Endothelial cell of umbilical vein (primary cell): ENCODE measurements around the gene PARP9. TPM values are rescaled to one million over a fixed set of nuclear protein-coding genes. Genes with fewer than 3 reads are reported as not detected.

Experiments
- BruUV-seq: library from RNA; stranded (reverse); fragments of 400-500 nt; replicated peaks from 2 replicates; lab custom pipeline; 2021; lab: Mats Ljungman, UMichigan
- CTCF ChIA-PET: fragments of 300-600, 350-600 bp; sonication (Branson Sonifier 250); formaldehyde crosslinking; loops from one replicate; lab custom pipeline; 2021; ENCODE audit warnings: antibody characterized with exemption, inconsistent platforms; lab: Charles Lee
- POLR2A ChIA-PET: fragments of 300-600, 350-600 bp; sonication (Branson Sonifier 250); formaldehyde crosslinking; loops from one replicate; lab custom pipeline; 2021; ENCODE audit warnings: antibody characterized with exemption, inconsistent platforms; lab: Charles Lee
- DNase-seq: peaks from one replicate; pipeline ENCODE4 v3.0.0-alpha.2; 2011; ENCODE audit warnings: low read depth, low spot score
- FAIRE-seq: peaks from 2 replicates; lab custom pipeline; 2011; peaks lifted over from hg19 to GRCh38; lab: Jason Lieb, UNC
- H2AFZ ChIP-seq: 2 replicates; pipeline ENCODE4 v1.6.0; 2012; ENCODE audit warnings: low read depth, low read length, control low read depth, inconsistent platforms
- H3K27ac ChIP-seq: 2 replicates; pipeline ENCODE4 v1.5.1; 2011; ENCODE audit warnings: low read depth, mild to moderate bottlenecking, control low read depth, low read length, moderate library complexity; ENCODE audit not compliant: insufficient read depth
- H3K27me3 ChIP-seq, 2 experiments: 2 replicates each; pipeline versions ENCODE4 v1.6.0 to v1.6.1; 2011; ENCODE audit warnings: low read length in 2 of 2, mixed read lengths in 1 of 2; ENCODE audit not compliant: control insufficient read depth in 2 of 2, insufficient read depth in 2 of 2
- H3K36me3 ChIP-seq, 2 experiments: 2 replicates in 1 of 2; 3 replicates in 1 of 2; pipeline ENCODE4 v1.5.1; 2011; ENCODE audit warnings: low read length in 2 of 2, mild to moderate bottlenecking in 1 of 2, moderate library complexity in 1 of 2; ENCODE audit not compliant: control insufficient read depth in 2 of 2, insufficient read depth in 2 of 2; ENCODE audit errors: extremely low read depth in 1 of 2
- H3K4me1 ChIP-seq: 3 replicates; pipeline ENCODE4 v1.5.1; 2011; ENCODE audit warnings: mild to moderate bottlenecking, low read length; ENCODE audit not compliant: control insufficient read depth, insufficient read depth; ENCODE audit errors: extremely low read depth
- H3K4me2 ChIP-seq: 2 replicates; pipeline ENCODE4 v1.6.1; 2011; ENCODE audit warnings: low read length, control low read depth, mixed read lengths; ENCODE audit not compliant: insufficient read depth
- H3K4me3 ChIP-seq, 3 experiments: fragments of 200-600 bp in 1 of 3; sonication (generic), shearing (Covaris generic) in 1 of 3; replicated peaks in 1 of 3; 2 replicates each; pipeline ENCODE4 v1.5.1; 2011 to 2016; ENCODE audit warnings: control low read depth in 3 of 3, low read length in 3 of 3, mild to moderate bottlenecking in 2 of 3, inconsistent platforms in 1 of 3, low read depth in 1 of 3, moderate library complexity in 1 of 3; ENCODE audit not compliant: insufficient read depth in 1 of 3
- H3K79me2 ChIP-seq: 2 replicates; pipeline ENCODE4 v1.6.0; 2012; ENCODE audit warnings: low read length, inconsistent platforms; ENCODE audit not compliant: control insufficient read depth, insufficient read depth
- H3K9ac ChIP-seq: replicated peaks from 2 replicates; pipeline ENCODE3; 2011; ENCODE audit warnings: low read length, control low read depth; ENCODE audit not compliant: insufficient read depth; ENCODE audit errors: extremely low read depth
- H3K9me1 ChIP-seq: replicated peaks from 3 replicates; pipeline ENCODE4 v1.6.0; 2011; ENCODE audit warnings: mild to moderate bottlenecking, low read length; ENCODE audit not compliant: control insufficient read depth, insufficient read depth; ENCODE audit errors: extremely low read depth
- H3K9me3 ChIP-seq: replicated peaks from 2 replicates; pipeline ENCODE4 v1.5.1; 2012; ENCODE audit warnings: low read length, inconsistent platforms; ENCODE audit not compliant: control insufficient read depth, insufficient read depth
- H4K20me1 ChIP-seq: replicated peaks from 2 replicates; pipeline ENCODE3; 2011; ENCODE audit warnings: mild to moderate bottlenecking, low read length; ENCODE audit not compliant: control insufficient read depth, insufficient read depth; ENCODE audit errors: extremely low read depth
- EZH2 ChIP-seq: IDR thresholded peaks from 2 replicates; pipeline ENCODE4 v1.6.1; 2012; ENCODE audit warnings: borderline replicate concordance, low read depth, mild to moderate bottlenecking, moderate library complexity, low read length, inconsistent platforms; ENCODE audit not compliant: severe bottlenecking
- FOS ChIP-seq: IDR thresholded peaks from 2 replicates; pipeline ENCODE4 v1.6.1; 2011; ENCODE audit warnings: mild to moderate bottlenecking, low read length, moderate library complexity, borderline replicate concordance; ENCODE audit not compliant: insufficient read depth
- GATA2 ChIP-seq: IDR thresholded peaks from 2 replicates; pipeline ENCODE4 v1.7.0; 2011; ENCODE audit warnings: low read depth, mild to moderate bottlenecking, moderate library complexity, mixed read lengths, low read length; ENCODE audit not compliant: insufficient read length, insufficient read depth
- JUN ChIP-seq: IDR thresholded peaks from 2 replicates; pipeline ENCODE4 v1.6.1; 2011; ENCODE audit warnings: borderline replicate concordance, low read depth; ENCODE audit not compliant: insufficient read length, insufficient read depth
- MYC ChIP-seq: IDR thresholded peaks from one replicate; pipeline ENCODE4 v1.6.1; 2011; ENCODE audit warnings: mild to moderate bottlenecking, low read depth, low read length
- POLR2A ChIP-seq: IDR thresholded peaks from 2 replicates; pipeline ENCODE4 v1.6.1; 2012; ENCODE audit warnings: low read depth, mild to moderate bottlenecking, control low read depth, low read length
- POLR2AphosphoS5 ChIP-seq: IDR thresholded peaks from 2 replicates; pipeline ENCODE4 v1.6.1; 2012; ENCODE audit warnings: low read depth, mild to moderate bottlenecking, control low read depth, low read length, moderate library complexity; ENCODE audit not compliant: insufficient read depth
- dilution Hi-C: fragments of 300-500 bp; cut with MboI; formaldehyde crosslinking; loops from one replicate; pipeline ENCODE4 v1.15.0; 2019; ENCODE audit warnings: low sequenced_read_pairs; ENCODE audit not compliant: extremely low pct_ligation_motif_present
- intact Hi-C: fragments of 100-400 bp; cut with micrococcal nuclease; formaldehyde crosslinking; loops from one replicate; pipeline ENCODE4 v1.10.0; 2022
- polyA plus RNA-seq, 4 experiments: library from polyadenylated mRNA; depleted of rRNA in 3 of 4; stranded (reverse) in 3 of 4; unstranded in 1 of 4; fragments of >200 nt; gene quantifications; 2 replicates each; pipeline versions ENCODE4 v1.2.1 to v1.2.3, GENCODE V29; 2011 to 2012; ENCODE audit warnings: missing spikeins in 1 of 4
- total RNA-seq: library from RNA; stranded (reverse); gene quantifications from 2 replicates; pipeline ENCODE4 v1.2.3, GENCODE V29; 2021
- TF ChIP-seq, protein P1 (sequence below), 2 donors: IDR thresholded peaks; 1 replicate in 1 of 2; 2 replicates in 1 of 2; pipeline ENCODE4 v1.5.1; 2011; ENCODE audit warnings: low read length in 2 of 2, mild to moderate bottlenecking in 2 of 2, moderate library complexity in 2 of 2, control low read depth in 1 of 2, inconsistent platforms in 1 of 2, low read depth in 1 of 2; ENCODE audit not compliant: insufficient read depth in 1 of 2; ENCODE audit errors: extremely low read depth in 1 of 2
- TF ChIP-seq, protein P2 (sequence below): IDR thresholded peaks from 2 replicates; pipeline ENCODE4 v1.6.1; 2011; ENCODE audit not compliant: insufficient read depth, insufficient read length

The PARP9 gene
- total and polyA plus RNA-seq, 2 donors (not counting 3 experiments of a cell fraction or from before 2014, with no cell fraction given): 10.1 to 12.5 TPM

- DNase-seq: no peak
- no peak for FAIRE-seq
- H3K4me1 ChIP-seq: peaks cover 14% of the 10 kb centered on the region
- TF ChIP-seq FOS (no peak), JUN (no peak), GATA2 (no peak), EZH2 (no peak), POLR2A (no peak), MYC (no peak), POLR2AphosphoS5 (no peak)
- TF ChIP-seq, protein P1, sequence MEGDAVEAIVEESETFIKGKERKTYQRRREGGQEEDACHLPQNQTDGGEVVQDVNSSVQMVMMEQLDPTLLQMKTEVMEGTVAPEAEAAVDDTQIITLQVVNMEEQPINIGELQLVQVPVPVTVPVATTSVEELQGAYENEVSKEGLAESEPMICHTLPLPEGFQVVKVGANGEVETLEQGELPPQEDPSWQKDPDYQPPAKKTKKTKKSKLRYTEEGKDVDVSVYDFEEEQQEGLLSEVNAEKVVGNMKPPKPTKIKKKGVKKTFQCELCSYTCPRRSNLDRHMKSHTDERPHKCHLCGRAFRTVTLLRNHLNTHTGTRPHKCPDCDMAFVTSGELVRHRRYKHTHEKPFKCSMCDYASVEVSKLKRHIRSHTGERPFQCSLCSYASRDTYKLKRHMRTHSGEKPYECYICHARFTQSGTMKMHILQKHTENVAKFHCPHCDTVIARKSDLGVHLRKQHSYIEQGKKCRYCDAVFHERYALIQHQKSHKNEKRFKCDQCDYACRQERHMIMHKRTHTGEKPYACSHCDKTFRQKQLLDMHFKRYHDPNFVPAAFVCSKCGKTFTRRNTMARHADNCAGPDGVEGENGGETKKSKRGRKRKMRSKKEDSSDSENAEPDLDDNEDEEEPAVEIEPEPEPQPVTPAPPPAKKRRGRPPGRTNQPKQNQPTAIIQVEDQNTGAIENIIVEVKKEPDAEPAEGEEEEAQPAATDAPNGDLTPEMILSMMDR (IDR thresholded peaks at IDR 0.05; ENCODE audit: extremely low read depth in 1 of 2, insufficient read depth in 1 of 2, low read depth in 1 of 2, low read length in 2 of 2): no peak
- TF ChIP-seq, protein P2, sequence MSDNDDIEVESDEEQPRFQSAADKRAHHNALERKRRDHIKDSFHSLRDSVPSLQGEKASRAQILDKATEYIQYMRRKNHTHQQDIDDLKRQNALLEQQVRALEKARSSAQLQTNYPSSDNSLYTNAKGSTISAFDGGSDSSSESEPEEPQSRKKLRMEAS: no peak
- H2AFZ ChIP-seq: no peak overlapping the region
- dilution Hi-C loops (no loop called here), intact Hi-C loops (no loop called here)
- ChIA-PET POLR2A (no interaction called here), CTCF (no interaction called here)
- H3K79me2 ChIP-seq: no peaks in the 10 kb centered on the region
- no peak overlapping the region for H3K9ac ChIP-seq
- no TSS peak for BruUV-seq
- H4K20me1 ChIP-seq: no peaks in the 10 kb centered on the region
- H3K9me3 ChIP-seq: no peaks in the 10 kb centered on the region
- H3K36me3 ChIP-seq: no peaks in the 10 kb centered on the region
- H3K27ac ChIP-seq: no peak overlapping the region
- H3K9me1 ChIP-seq: no peaks in the 10 kb centered on the region
- no peak overlapping the region for H3K4me3 ChIP-seq
- no peaks in the 10 kb centered on the region for H3K27me3 ChIP-seq
- no peak overlapping the region for H3K4me2 ChIP-seq
Observed at GRCh38 chr3:122576174-122576940, 12.3 kb upstream of the PARP9 start.
